Rectal smooth muscle tissue (tissue), 1 donor: ENCODE results near the gene CLPTM1L.
"Not testable (repeated sequence)": the region's sequence is repeated elsewhere in the genome, so short reads cannot be mapped to it uniquely, and the experiment has no call there.

Source experiments
- H3K27ac ChIP-seq: one replicate; pipeline ENCODE4 v1.7.0; 2013; ENCODE audit warnings: low read depth, low read length, inconsistent platforms
- H3K27me3 ChIP-seq: one replicate; pipeline ENCODE4 v1.7.0; 2013; ENCODE audit warnings: low read length; ENCODE audit not compliant: control insufficient read depth, insufficient read depth
- H3K36me3 ChIP-seq: one replicate; pipeline ENCODE4 v1.7.0; 2013; ENCODE audit warnings: low read length; ENCODE audit not compliant: control insufficient read depth, insufficient read depth
- H3K4me1 ChIP-seq: one replicate; pipeline ENCODE4 v1.7.0; 2013; ENCODE audit warnings: low read length; ENCODE audit not compliant: control insufficient read depth, insufficient read depth
- H3K4me3 ChIP-seq: one replicate; pipeline ENCODE4 v1.7.0; 2013; ENCODE audit warnings: low read length
- H3K9ac ChIP-seq: one replicate; pipeline ENCODE4 v1.7.0; 2013; ENCODE audit warnings: low read length

Gene CLPTM1L

DNA sequence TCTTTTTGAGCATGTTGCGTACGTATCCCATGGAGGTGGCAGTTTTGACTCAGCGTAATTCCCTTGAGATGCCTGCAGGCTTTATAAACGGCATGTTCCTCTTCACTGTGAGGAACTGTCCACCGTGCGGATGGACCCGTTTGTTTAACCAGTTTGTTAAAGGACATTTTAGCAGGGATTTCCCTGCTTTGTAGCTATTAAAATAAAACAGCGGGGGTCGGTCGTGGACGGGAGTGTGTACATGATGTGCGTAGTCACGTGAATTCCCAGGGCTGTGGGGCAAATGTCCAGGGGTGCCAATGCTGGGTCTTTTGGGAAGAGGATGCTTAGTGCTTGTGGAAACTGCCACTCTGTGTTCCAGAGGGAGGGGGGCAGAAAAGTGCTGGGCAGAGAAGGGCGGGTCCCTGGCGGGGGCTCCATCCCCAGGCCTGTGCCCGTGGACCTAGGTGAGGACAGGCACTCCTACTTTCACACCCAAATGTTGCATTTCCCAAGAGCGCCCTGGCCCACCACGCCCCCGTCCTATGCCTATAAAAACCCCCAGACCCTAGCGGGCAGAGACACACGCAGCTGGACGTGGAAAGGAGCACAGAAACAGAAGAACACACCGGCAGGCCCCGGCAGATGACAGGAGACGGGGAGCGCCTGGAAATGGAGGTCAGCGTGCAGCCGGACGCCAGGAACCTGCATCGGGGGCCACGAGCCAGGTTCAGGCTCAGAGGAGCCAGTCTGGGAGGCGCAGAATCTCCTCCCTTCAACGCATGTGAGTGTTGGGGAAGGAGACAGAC, 46.0 kb downstream of the CLPTM1L start:
- Histone ChIP-seq H3K4me1 (no peaks in the 10 kb centered on the region), H3K9ac (no peak overlapping the region), H3K36me3 (no peaks in the 10 kb centered on the region), H3K27me3 (peaks cover 1% of the 10 kb centered on the region), H3K4me3 (no peak overlapping the region), H3K27ac (no peak overlapping the region)

DNA sequence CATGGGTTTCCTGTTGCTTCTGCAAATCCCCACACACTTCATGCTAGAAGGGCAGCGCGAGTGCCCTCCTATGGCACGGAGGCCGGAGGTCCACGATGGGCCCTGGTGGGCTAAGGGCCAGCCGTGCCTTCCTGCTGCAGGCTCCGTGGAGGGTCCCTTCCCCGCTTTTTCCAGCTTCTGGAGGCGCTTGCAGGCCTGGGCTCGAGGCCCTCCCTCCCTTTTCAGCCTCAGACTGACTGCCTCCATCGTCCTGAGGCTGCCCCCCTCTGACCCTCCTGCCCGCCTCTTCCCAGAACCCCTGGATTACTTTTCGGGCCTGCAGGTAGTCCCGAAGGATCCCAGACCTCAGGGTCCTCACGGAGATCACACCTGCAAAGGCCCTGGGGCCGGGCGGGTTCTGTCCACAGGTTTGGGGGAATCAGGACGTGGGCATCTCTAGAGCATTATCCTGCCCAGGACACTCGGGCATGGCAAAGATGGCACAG, 46.8 kb downstream of the CLPTM1L start:
- peaks cover 4% of the 10 kb centered on the region for H3K27me3 ChIP-seq
- no peaks in the 10 kb centered on the region for H3K36me3 ChIP-seq
- no peaks in the 10 kb centered on the region for H3K4me1 ChIP-seq
- H3K9ac ChIP-seq: no peak overlapping the region
- no peak overlapping the region for H3K27ac ChIP-seq
- no peak overlapping the region for H3K4me3 ChIP-seq

DNA sequence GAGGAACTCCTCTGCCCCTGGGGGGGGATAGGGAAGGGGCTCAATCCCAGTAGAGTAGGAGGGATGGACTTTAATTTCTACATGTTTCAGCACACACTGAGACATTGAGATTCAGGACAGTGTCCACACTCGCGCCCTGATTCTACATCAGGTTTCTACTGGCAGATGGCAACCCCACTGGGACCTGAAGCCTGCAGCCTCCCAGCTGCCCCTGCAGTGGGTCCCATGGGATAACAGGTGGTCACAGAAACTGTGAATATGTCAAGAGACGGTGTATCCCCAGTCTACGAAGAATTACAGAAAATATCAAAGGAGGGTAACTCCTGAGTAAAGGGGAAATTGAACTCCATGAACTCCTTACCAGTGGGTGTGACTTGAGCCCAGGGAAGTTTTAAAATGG, 47.7 kb downstream of the CLPTM1L start:
- Histone ChIP-seq H3K27me3 (peaks cover 4% of the 10 kb centered on the region), H3K9ac (no peak overlapping the region), H3K4me3 (no peak overlapping the region), H3K4me1 (no peaks in the 10 kb centered on the region), H3K36me3 (no peaks in the 10 kb centered on the region), H3K27ac (no peak overlapping the region)

- Histone ChIP-seq H3K4me1 (no peaks in the 10 kb centered on the region), H3K4me3 (no peak overlapping the region), H3K36me3 (no peaks in the 10 kb centered on the region), H3K27me3 (peaks cover 4% of the 10 kb centered on the region), H3K9ac (no peak overlapping the region), H3K27ac (no peak overlapping the region)
These were observed 49.3 kb downstream of the CLPTM1L start for GRCh38 chr5:1295650-1296037.

GRCh38 chr5:1294835-1295649, 49.9 kb downstream of the CLPTM1L start, which contains the start of gene TERT:
TERT (minus strand) TSS chr5:1295068; CDS start chr5:1294989, 79 bp downstream.
- Histone ChIP-seq H3K27me3 (peaks cover 4% of the 10 kb centered on the region), H3K27ac (no peak within 1 kb of the TSS), H3K4me3 (no peak within 1 kb of the TSS), H3K36me3 (no peaks in the 10 kb centered on the region), H3K9ac (no peak within 1 kb of the TSS), H3K4me1 (no peaks in the 10 kb centered on the region)

GRCh38 chr5:1294206-1294834, 50.6 kb downstream of the CLPTM1L start:
- H3K4me3 ChIP-seq: no peak overlapping the region
- H3K27me3 ChIP-seq: peaks cover 4% of the 10 kb centered on the region

DNA sequence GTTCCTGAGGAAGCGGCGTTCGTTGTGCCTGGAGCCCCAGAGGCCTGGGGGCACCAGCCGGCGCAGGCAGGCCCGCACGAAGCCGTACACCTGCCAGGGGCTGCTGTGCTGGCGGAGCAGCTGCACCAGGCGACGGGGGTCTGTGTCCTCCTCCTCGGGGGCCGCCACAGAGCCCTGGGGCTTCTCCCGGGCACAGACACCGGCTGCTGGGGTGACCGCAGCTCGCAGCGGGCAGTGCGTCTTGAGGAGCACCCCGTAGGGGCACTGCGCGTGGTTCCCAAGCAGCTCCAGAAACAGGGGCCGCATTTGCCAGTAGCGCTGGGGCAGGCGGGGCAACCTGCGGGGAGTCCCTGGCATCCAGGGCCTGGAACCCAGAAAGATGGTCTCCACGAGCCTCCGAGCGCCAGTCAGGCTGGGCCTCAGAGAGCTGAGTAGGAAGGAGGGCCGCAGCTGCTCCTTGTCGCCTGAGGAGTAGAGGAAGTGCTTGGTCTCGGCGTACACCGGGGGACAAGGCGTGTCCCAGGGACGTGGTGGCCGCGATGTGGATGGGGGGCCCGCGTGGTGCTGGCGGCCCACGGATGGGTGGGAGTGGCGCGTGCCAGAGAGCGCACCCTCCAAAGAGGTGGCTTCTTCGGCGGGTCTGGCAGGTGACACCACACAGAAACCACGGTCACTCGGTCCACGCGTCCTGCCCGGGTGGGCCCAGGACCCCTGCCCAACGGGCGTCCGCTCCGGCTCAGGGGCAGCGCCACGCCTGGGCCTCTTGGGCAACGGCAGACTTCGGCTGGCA, 51.3 kb downstream of the CLPTM1L start:
- Histone ChIP-seq H3K27me3 (peaks cover 4% of the 10 kb centered on the region), H3K4me1 (no peaks in the 10 kb centered on the region), H3K27ac (no peak overlapping the region), H3K9ac (no peak overlapping the region), H3K4me3 (no peak overlapping the region), H3K36me3 (no peaks in the 10 kb centered on the region)

More at GRCh38 chr5:1294206-1294834, 50.6 kb downstream of the CLPTM1L start:
- H3K9ac ChIP-seq: no peak overlapping the region
- H3K4me1 ChIP-seq: no peaks in the 10 kb centered on the region
- no peak overlapping the region for H3K27ac ChIP-seq
- H3K36me3 ChIP-seq: no peaks in the 10 kb centered on the region

GRCh38 chr5:1292846-1293415, 52.0 kb downstream of the CLPTM1L start:
- H3K4me1 ChIP-seq: no peaks in the 10 kb centered on the region
- H3K27ac ChIP-seq: no peak overlapping the region
- no peak overlapping the region for H3K4me3 ChIP-seq
- peaks cover 4% of the 10 kb centered on the region for H3K27me3 ChIP-seq
- H3K36me3 ChIP-seq: no peaks in the 10 kb centered on the region
- H3K9ac ChIP-seq: no peak overlapping the region

GRCh38 chr5:1292139-1292538, 52.8 kb downstream of the CLPTM1L start:
- Histone ChIP-seq H3K36me3 (no peaks in the 10 kb centered on the region), H3K27ac (no peak overlapping the region), H3K27me3 (peaks cover 4% of the 10 kb centered on the region), H3K4me3 (no peak overlapping the region), H3K4me1 (no peaks in the 10 kb centered on the region), H3K9ac (no peak overlapping the region)

DNA sequence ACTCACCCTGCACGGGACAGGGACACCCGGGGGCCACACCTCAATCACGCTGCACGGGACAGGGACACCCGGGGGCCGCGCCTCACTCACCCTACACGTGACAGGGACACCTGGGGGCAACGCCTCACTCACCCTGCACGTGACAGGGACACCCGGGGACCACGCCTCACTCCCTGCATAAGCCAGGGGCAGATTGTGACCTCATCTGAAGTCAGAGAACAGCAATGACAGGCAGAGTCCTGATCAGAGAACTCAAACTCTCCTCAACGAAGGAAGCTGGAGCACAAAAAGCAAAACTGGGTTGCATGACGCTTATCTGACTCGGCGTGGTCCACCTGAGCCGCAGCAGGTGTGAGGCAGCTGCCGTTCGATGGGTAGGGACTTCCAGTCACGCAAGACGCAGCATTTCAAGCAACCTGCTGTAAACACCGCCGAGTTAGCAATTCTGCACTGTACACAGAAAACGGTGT, 53.3 kb downstream of the CLPTM1L start:
- Histone ChIP-seq H3K4me1 (no peaks in the 10 kb centered on the region), H3K36me3 (no peaks in the 10 kb centered on the region), H3K9ac (no peak overlapping the region), H3K27ac (no peak overlapping the region), H3K27me3 (peaks cover 4% of the 10 kb centered on the region), H3K4me3 (no peak overlapping the region)

GRCh38 chr5:1290956-1291355, 53.9 kb downstream of the CLPTM1L start:
- not testable (repeated sequence) for H3K27me3 ChIP-seq, H3K36me3 ChIP-seq, H3K27ac ChIP-seq, H3K4me3 ChIP-seq, H3K9ac ChIP-seq, H3K4me1 ChIP-seq
